GM19395 (cell line): ENCODE results near the gene EHF.

Source experiments
- ATAC-seq: cut with Tn5 transposase; IDR thresholded peaks from one replicate; pipeline ENCODE4 v1.9.1; 2021; ENCODE audit warnings: mild to moderate bottlenecking, moderate library complexity; ENCODE audit not compliant: unreplicated experiment

Gene EHF

GRCh38 chr11:34623463-34623862, 2.6 kb downstream of the EHF start:
- peak; percentile 45 for ATAC-seq

- ATAC-seq = peak; percentile 73
These were observed 3.2 kb downstream of the EHF start for GRCh38 chr11:34624069-34624468.

- ATAC-seq = no peak
These were observed 4.7 kb downstream of the EHF start for GRCh38 chr11:34625576-34625975.

- ATAC-seq = no peak
These were observed 5.5 kb downstream of the EHF start for GRCh38 chr11:34626393-34626792.

GRCh38 chr11:34627197-34627596, 6.3 kb downstream of the EHF start:
- ATAC-seq = no peak

GRCh38 chr11:34629711-34630110, 8.8 kb downstream of the EHF start:
- no peak for ATAC-seq

- ATAC-seq = no peak
These were observed 9.7 kb downstream of the EHF start for GRCh38 chr11:34630544-34630943.

- ATAC-seq = no peak
These were observed 10.4 kb downstream of the EHF start for GRCh38 chr11:34631297-34631696.

GRCh38 chr11:34631737-34632104, 10.8 kb downstream of the EHF start:
- no peak for ATAC-seq

- ATAC-seq = no peak
These were observed 11.4 kb downstream of the EHF start for GRCh38 chr11:34632105-34632791.

GRCh38 chr11:34633640-34633989, 12.7 kb downstream of the EHF start:
- no peak for ATAC-seq

- ATAC-seq = peak; percentile 96
These were observed 13.2 kb downstream of the EHF start for GRCh38 chr11:34633990-34634693.

- no peak for ATAC-seq
These were observed 13.8 kb downstream of the EHF start for GRCh38 chr11:34634694-34635062.

GRCh38 chr11:34636127-34636526, 15.2 kb downstream of the EHF start:
- ATAC-seq = no peak

- ATAC-seq = no peak
These were observed 16.4 kb downstream of the EHF start for GRCh38 chr11:34637303-34637702.

- ATAC-seq = no peak
These were observed 18.0 kb downstream of the EHF start for GRCh38 chr11:34638897-34639296.

GRCh38 chr11:34639545-34639944, 18.7 kb downstream of the EHF start:
- no peak for ATAC-seq

GRCh38 chr11:34640050-34640923, 19.4 kb downstream of the EHF start:
- ATAC-seq = peak; percentile 95

GRCh38 chr11:34640924-34641275, 20.0 kb downstream of the EHF start:
- no peak for ATAC-seq

GRCh38 chr11:34641456-34641855, 20.6 kb downstream of the EHF start:
- no peak for ATAC-seq

GRCh38 chr11:34642001-34642554, 21.2 kb downstream of the EHF start:
- ATAC-seq = no peak

- no peak for ATAC-seq
These were observed 22.0 kb downstream of the EHF start for GRCh38 chr11:34642873-34643272.
